Sigmoid colon (tissue), 3 donors: ENCODE measurements around the gene NUB1.

ENCODE experiments used
- POLR2A ChIP-seq, 2 donors: fragments of 450-650 bp; IDR thresholded peaks; one replicate each; pipeline ENCODE4 v1.6.1; 2016; ENCODE audit warnings: antibody characterized with exemption in 2 of 2, mild to moderate bottlenecking in 2 of 2, moderate library complexity in 2 of 2
- TF ChIP-seq, protein P1 (sequence below), 4 experiments: fragments of 450-650 bp in 3 of 4; fragments of 200-600 bp in 1 of 4; IDR thresholded peaks; one replicate each; pipeline ENCODE4 v1.5.1; 2016 to 2019; ENCODE audit warnings: antibody characterized with exemption in 4 of 4, mild to moderate bottlenecking in 3 of 4, moderate library complexity in 2 of 4

DNA sequence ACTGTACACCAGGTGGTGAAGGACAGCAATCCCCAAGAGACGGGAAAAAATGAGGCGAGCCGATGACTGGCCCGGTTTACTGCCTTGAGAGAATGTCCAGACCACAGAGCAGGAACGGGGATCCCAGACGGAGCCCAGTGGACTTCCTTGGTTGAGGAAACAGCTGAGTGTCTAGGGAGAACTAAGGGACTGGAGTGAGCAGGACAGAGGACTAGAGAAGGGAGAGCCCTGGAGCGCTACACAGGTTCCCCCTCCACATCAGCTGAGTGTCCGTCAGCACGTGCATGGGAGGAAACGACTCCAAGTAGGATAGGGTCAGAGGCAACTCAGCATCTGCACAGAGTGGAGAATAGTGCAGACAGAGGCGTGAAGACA, 75.3 kb downstream of the NUB1 start:
- TF ChIP-seq, protein P1, sequence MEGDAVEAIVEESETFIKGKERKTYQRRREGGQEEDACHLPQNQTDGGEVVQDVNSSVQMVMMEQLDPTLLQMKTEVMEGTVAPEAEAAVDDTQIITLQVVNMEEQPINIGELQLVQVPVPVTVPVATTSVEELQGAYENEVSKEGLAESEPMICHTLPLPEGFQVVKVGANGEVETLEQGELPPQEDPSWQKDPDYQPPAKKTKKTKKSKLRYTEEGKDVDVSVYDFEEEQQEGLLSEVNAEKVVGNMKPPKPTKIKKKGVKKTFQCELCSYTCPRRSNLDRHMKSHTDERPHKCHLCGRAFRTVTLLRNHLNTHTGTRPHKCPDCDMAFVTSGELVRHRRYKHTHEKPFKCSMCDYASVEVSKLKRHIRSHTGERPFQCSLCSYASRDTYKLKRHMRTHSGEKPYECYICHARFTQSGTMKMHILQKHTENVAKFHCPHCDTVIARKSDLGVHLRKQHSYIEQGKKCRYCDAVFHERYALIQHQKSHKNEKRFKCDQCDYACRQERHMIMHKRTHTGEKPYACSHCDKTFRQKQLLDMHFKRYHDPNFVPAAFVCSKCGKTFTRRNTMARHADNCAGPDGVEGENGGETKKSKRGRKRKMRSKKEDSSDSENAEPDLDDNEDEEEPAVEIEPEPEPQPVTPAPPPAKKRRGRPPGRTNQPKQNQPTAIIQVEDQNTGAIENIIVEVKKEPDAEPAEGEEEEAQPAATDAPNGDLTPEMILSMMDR (IDR thresholded peaks at IDR 0.05) = no peak
- no peak for TF ChIP-seq POLR2A (IDR thresholded peaks at IDR 0.05)
